H1 (cell line): ENCODE data around the gene PABPC1L2A. TPM values are rescaled to one million over a fixed set of nuclear protein-coding genes. Genes with fewer than 3 reads are reported as not detected.

ENCODE experiments used
- BRCA1 ChIP-seq: IDR thresholded peaks from 2 replicates; pipeline ENCODE4 v1.6.1; 2012; ENCODE audit warnings: low read depth, low read length, improper control_type of control experiment
- HDAC2 ChIP-seq, 2 experiments: fragments of 300-600 bp in 1 of 2; sonication (generic) in 1 of 2; IDR thresholded peaks; 2 replicates each; pipeline ENCODE4 v1.6.1; 2011 to 2012; ENCODE audit warnings: low read depth in 2 of 2, low read length in 2 of 2, mild to moderate bottlenecking in 2 of 2, moderate library complexity in 2 of 2, borderline replicate concordance in 1 of 2, inconsistent platforms in 1 of 2
- RAD21 ChIP-seq, 2 experiments: IDR thresholded peaks in 1 of 2; conservative IDR thresholded peaks in 1 of 2; 2 replicates each; pipeline ENCODE4 v1.6.1; 2011; ENCODE audit warnings: low read depth in 2 of 2, low read length in 2 of 2, improper control_type of control experiment in 1 of 2, inconsistent platforms in 1 of 2, mild to moderate bottlenecking in 1 of 2, moderate library complexity in 1 of 2
- polyA plus RNA-seq, 7 experiments: library from polyadenylated mRNA; depleted of rRNA in 3 of 7; stranded (reverse) in 5 of 7; unstranded in 2 of 7; fragments of >200 nt in 5 of 7; fragments of 200-250 nt in 2 of 7; gene quantifications; 1 replicate in 5 of 7; 2 replicates in 1 of 7; 4 replicates in 1 of 7; pipeline versions ENCODE4 v1.2.1 to v1.2.3, GENCODE V29; 2011 to 2013; ENCODE audit warnings: missing spikeins in 2 of 7, mixed read lengths in 2 of 7
- total RNA-seq: library from RNA; stranded (reverse); fragmentation: NEBNext Ultra II Directional; extraction: Animal tissue kit (Norgen Biotek cat#: 25700); gene quantifications from 2 replicates; pipeline ENCODE4 v1.2.1, GENCODE V29; 2021

PABPC1L2A gene
- total and polyA plus RNA-seq, 2 of the 8 experiments (the other 6 are each of a cell fraction or from before 2014, with no cell fraction given) = 0.32 to 0.83 TPM

GRCh38 chrX:73127700-73128241 is 48.5 kb upstream of the PABPC1L2A start (continued):
- peak in 1 of 2 experiments; percentile 12; a peak in 2 of 4 replicates for TF ChIP-seq RAD21 (IDR thresholded peaks at IDR 0.05 in 1 of 2, conservative IDR thresholded peaks at IDR 0.05 in 1 of 2; ENCODE audit: low read depth in 2 of 2, low read length in 2 of 2)
- TF ChIP-seq HDAC2 (IDR thresholded peaks at IDR 0.05; ENCODE audit: borderline replicate concordance in 1 of 2, low read depth in 2 of 2, low read length in 2 of 2) = no peak
- no peak for TF ChIP-seq BRCA1
- TF ChIP-seq, all 59 proteins: peak for 7
